OCI-LY7 (cell line): ENCODE results near the gene STRC.
"Not testable (repeated sequence)": the region's sequence is repeated elsewhere in the genome, so short reads cannot be mapped to it uniquely, and the experiment has no call there.

Source experiments
- CTCF ChIP-seq: fragments of 200-600 bp; sonication (generic); conservative IDR thresholded peaks from 2 replicates; pipeline ENCODE4 v1.5.1; 2014; ENCODE audit warnings: mild to moderate bottlenecking, antibody characterized with exemption, low read length, moderate library complexity, mixed read lengths
- EZH2phosphoT487 ChIP-seq: fragments of 200-600 bp; sonication (generic); IDR thresholded peaks from 2 replicates; pipeline ENCODE4 v1.6.1; 2018; ENCODE audit warnings: low read depth, borderline replicate concordance, mild to moderate bottlenecking, mixed run types, antibody characterized with exemption, low read length, moderate library complexity, mixed read lengths

GRCh38 chr15:43649430-43649926 is 30.9 kb upstream of the STRC start:
- TF ChIP-seq CTCF, EZH2phosphoT487: not testable (repeated sequence)
